Measurements from ENCODE around the gene NRTN. TPM values are rescaled to one million over a fixed set of nuclear protein-coding genes. Genes with fewer than 3 reads are reported as not detected.

Gene NRTN
- total RNA-seq, 1 experiment from 2014 or later: 4.6 TPM

- WGBS (ENCODE audit: extremely low coverage, insufficient read length, low lambda C conversion rate): no CpG with 5 or more reads among the region's 15 CpGs
- H3K4me3 Mint-ChIP-seq: no peak within 1 kb of the TSS
Observed at GRCh38 chr19:5784581-5785147, 20.2 kb upstream of the NRTN start, which contains the start of gene PRR22. TSS of gene PRR22 (minus strand) at chr19:5784746. CDS start at chr19:5784660, 86 bp downstream.

More at GRCh38 chr19:5784581-5785147, 20.2 kb upstream of the NRTN start, which contains the start of gene PRR22:
- Histone ChIP-seq H3K4me1 (ENCODE audit: insufficient read depth, low read length) (no peaks in the 10 kb centered on the region), H4K20me1 (ENCODE audit: control insufficient read depth, insufficient read depth, insufficient read length) (no peaks in the 10 kb centered on the region), H3K27ac (ENCODE audit: insufficient read length, low read depth, low read length) (no peak within 1 kb of the TSS), H3K4ac (ENCODE audit: low read depth, low read length) (no peak within 1 kb of the TSS), H3T11ph (ENCODE audit: low read length) (no peak within 1 kb of the TSS), H4K5ac (ENCODE audit: insufficient read length, low read depth, low read length) (no peak within 1 kb of the TSS), H2AK5ac (ENCODE audit: insufficient read length, low read length) (no peak within 1 kb of the TSS), H3K79me2 (ENCODE audit: insufficient read depth, low read length) (no peaks in the 10 kb centered on the region), H3K23me2 (ENCODE audit: insufficient read length, low read depth, low read length, poor library complexity, severe bottlenecking) (no peaks in the 10 kb centered on the region), H3K18ac (ENCODE audit: insufficient read length, low read depth, low read length) (no peak within 1 kb of the TSS), H3K56ac (ENCODE audit: insufficient read length, low read depth, low read length) (no peak within 1 kb of the TSS), H4K8ac (replicated peaks; ENCODE audit: insufficient read length, low read depth, low read length) (no peak within 1 kb of the TSS), H2BK120ac (ENCODE audit: low read depth, low read length, poor library complexity, severe bottlenecking) (no peak within 1 kb of the TSS), H3K9me3 (ENCODE audit: control insufficient read depth, low read depth, low read length) (no peaks in the 10 kb centered on the region), H3K4me2 (ENCODE audit: insufficient read depth, insufficient read length, low read length) (no peak within 1 kb of the TSS), H3K27me3 (ENCODE audit: insufficient read depth, low read length) (no peaks in the 10 kb centered on the region), H3K9ac (ENCODE audit: extremely low read depth, insufficient read length, low read length) (no peak within 1 kb of the TSS), H2BK5ac (ENCODE audit: insufficient read length, low read length) (no peak within 1 kb of the TSS), H2BK12ac (ENCODE audit: insufficient read length, low read depth, low read length) (no peak within 1 kb of the TSS), H3K79me1 (ENCODE audit: insufficient read depth, low read depth, low read length, poor library complexity, severe bottlenecking) (no peaks in the 10 kb centered on the region), H2BK15ac (ENCODE audit: low read depth, low read length) (no peak within 1 kb of the TSS; the same call in 1 of the 2 replicates), H3K14ac (ENCODE audit: insufficient read depth, low read length) (no peak within 1 kb of the TSS), H3K23ac (ENCODE audit: insufficient read length, low read depth, low read length) (no peak within 1 kb of the TSS), H4K91ac (ENCODE audit: insufficient read length, low read depth, low read length) (no peak within 1 kb of the TSS), H2BK20ac (ENCODE audit: low read depth, low read length, poor library complexity, severe bottlenecking) (no peak within 1 kb of the TSS), H2AFZ (ENCODE audit: low read length) (no peak within 1 kb of the TSS)
- no peaks in the 10 kb centered on the region for H3K9me3 Mint-ChIP-seq
- H3K36me3 Mint-ChIP-seq (ENCODE audit: insufficient read depth in 1 of 3, low read depth in 3 of 3): peaks cover 20 to 37% (median 36%) of the 10 kb centered on the region in 3 experiments; a peak in 6 of 7 replicates
- H3K27me3 Mint-ChIP-seq (ENCODE audit: low read depth): no peaks in the 10 kb centered on the region; the same call in 1 of the 2 replicates
- TF ChIP-seq CTCF (conservative IDR thresholded peaks at IDR 0.05): no peak
- no peak within 1 kb of the TSS for H3K27ac Mint-ChIP-seq
- DNase-seq: no peak
- H3K4me1 Mint-ChIP-seq: no peaks in the 10 kb centered on the region

Data from H9 (cell line).